H9 (cell line): ENCODE results near the gene HTR3D. TPM values are rescaled to one million over a fixed set of nuclear protein-coding genes. Genes with fewer than 3 reads are reported as not detected.

ENCODE experiments used
- DNase-seq: peaks from one replicate; pipeline ENCODE4 v3.0.0-alpha.2; 2017
- H2AFZ ChIP-seq: one replicate; pipeline ENCODE4 v1.6.1; 2013; ENCODE audit warnings: mild to moderate bottlenecking, low read length, control low read depth, moderate library complexity
- H2AK5ac ChIP-seq: 2 replicates; pipeline ENCODE4 v1.6.1; 2013; ENCODE audit warnings: low read length, control low read depth, mixed read lengths; ENCODE audit not compliant: insufficient read length
- H2BK120ac ChIP-seq: one replicate; pipeline ENCODE4 v1.6.1; 2013; ENCODE audit warnings: low read depth, mild to moderate bottlenecking, low read length, control low read depth, inconsistent platforms; ENCODE audit not compliant: poor library complexity, severe bottlenecking
- H2BK12ac ChIP-seq: 2 replicates; pipeline ENCODE4 v1.6.1; 2013; ENCODE audit warnings: low read length, control low read depth, mixed read lengths, low read depth; ENCODE audit not compliant: insufficient read length
- H2BK15ac ChIP-seq: 2 replicates; pipeline ENCODE4 v1.6.1; 2013; ENCODE audit warnings: low read depth, low read length, control low read depth
- H2BK20ac ChIP-seq: one replicate; pipeline ENCODE4 v1.6.1; 2013; ENCODE audit warnings: low read depth, mild to moderate bottlenecking, low read length, control low read depth, inconsistent platforms; ENCODE audit not compliant: poor library complexity, severe bottlenecking
- H2BK5ac ChIP-seq: 2 replicates; pipeline ENCODE4 v1.6.1; 2013; ENCODE audit warnings: low read length, control low read depth, mixed read lengths; ENCODE audit not compliant: insufficient read length
- H3K14ac ChIP-seq: 2 replicates; pipeline ENCODE4 v1.6.1; 2013; ENCODE audit warnings: low read length, control low read depth; ENCODE audit not compliant: insufficient read depth
- H3K18ac ChIP-seq: 2 replicates; pipeline ENCODE4 v1.6.1; 2013; ENCODE audit warnings: low read depth, mild to moderate bottlenecking, mixed read lengths, low read length, control low read depth; ENCODE audit not compliant: insufficient read length
- H3K23ac ChIP-seq: 2 replicates; pipeline ENCODE4 v1.6.1; 2013; ENCODE audit warnings: low read length, control low read depth, mixed read lengths, low read depth; ENCODE audit not compliant: insufficient read length
- H3K23me2 ChIP-seq: 2 replicates; pipeline ENCODE4 v1.6.1; 2013; ENCODE audit warnings: low read depth, mild to moderate bottlenecking, mixed read lengths, low read length, control low read depth; ENCODE audit not compliant: insufficient read length, poor library complexity, severe bottlenecking
- H3K27ac ChIP-seq: 2 replicates; pipeline ENCODE4 v1.5.1; 2013; ENCODE audit warnings: low read length, control low read depth, mixed read lengths, low read depth; ENCODE audit not compliant: insufficient read length
- H3K27me3 ChIP-seq: 2 replicates; pipeline ENCODE4 v1.6.1; 2013; ENCODE audit warnings: low read length, control low read depth, inconsistent platforms; ENCODE audit not compliant: insufficient read depth
- H3K4ac ChIP-seq: 2 replicates; pipeline ENCODE4 v1.6.1; 2013; ENCODE audit warnings: low read depth, mild to moderate bottlenecking, control low read depth, inconsistent platforms, low read length, moderate library complexity
- H3K4me1 ChIP-seq: 2 replicates; pipeline ENCODE4 v1.6.1; 2013; ENCODE audit warnings: low read length, control low read depth, inconsistent platforms; ENCODE audit not compliant: insufficient read depth
- H3K4me2 ChIP-seq: 2 replicates; pipeline ENCODE4 v1.6.1; 2013; ENCODE audit warnings: low read length, control low read depth, mixed read lengths; ENCODE audit not compliant: insufficient read length, insufficient read depth
- H3K56ac ChIP-seq: 2 replicates; pipeline ENCODE4 v1.6.1; 2013; ENCODE audit warnings: low read depth, mild to moderate bottlenecking, mixed read lengths, low read length, control low read depth; ENCODE audit not compliant: insufficient read length
- H3K79me1 ChIP-seq: 2 replicates; pipeline ENCODE4 v1.6.1; 2013; ENCODE audit warnings: low read depth, mild to moderate bottlenecking, moderate library complexity, low read length, control low read depth, inconsistent platforms; ENCODE audit not compliant: insufficient read depth, poor library complexity, severe bottlenecking
- H3K79me2 ChIP-seq: 2 replicates; pipeline ENCODE4 v1.6.1; 2013; ENCODE audit warnings: low read length, control low read depth, inconsistent platforms; ENCODE audit not compliant: insufficient read depth
- H3K9ac ChIP-seq: 2 replicates; pipeline ENCODE4 v1.6.1; 2013; ENCODE audit warnings: low read length, control low read depth, mixed read lengths; ENCODE audit not compliant: insufficient read length; ENCODE audit errors: extremely low read depth
- H3K9me3 ChIP-seq: one replicate; pipeline ENCODE4 v1.6.1; 2013; ENCODE audit warnings: low read depth, low read length, inconsistent platforms; ENCODE audit not compliant: control insufficient read depth
- H3T11ph ChIP-seq: one replicate; pipeline ENCODE4 v1.6.1; 2013; ENCODE audit warnings: mild to moderate bottlenecking, low read length, control low read depth, inconsistent platforms
- H4K20me1 ChIP-seq: one replicate; pipeline ENCODE4 v1.6.1; 2013; ENCODE audit not compliant: control insufficient read depth, insufficient read length, insufficient read depth
- H4K5ac ChIP-seq: 2 replicates; pipeline ENCODE4 v1.6.1; 2013; ENCODE audit warnings: low read depth, mild to moderate bottlenecking, mixed read lengths, low read length, control low read depth; ENCODE audit not compliant: insufficient read length
- H4K8ac ChIP-seq: replicated peaks from 2 replicates; pipeline ENCODE4 v1.6.1; 2013; ENCODE audit warnings: low read length, control low read depth, mixed read lengths, low read depth; ENCODE audit not compliant: insufficient read length
- H4K91ac ChIP-seq: 2 replicates; pipeline ENCODE4 v1.6.1; 2013; ENCODE audit warnings: low read depth, mild to moderate bottlenecking, moderate library complexity, mixed read lengths, low read length, control low read depth; ENCODE audit not compliant: insufficient read length
- H3K27ac Mint-ChIP-seq, 3 experiments: 2 replicates in 2 of 3; 3 replicates in 1 of 3; pipeline ENCODE4 v1.8.0; 2020 to 2021; ENCODE audit warnings: mixed read lengths in 3 of 3, mild to moderate bottlenecking in 1 of 3, moderate library complexity in 1 of 3
- H3K27me3 Mint-ChIP-seq: 2 replicates; pipeline ENCODE4 v1.8.0; 2021; ENCODE audit warnings: low read depth, mild to moderate bottlenecking, moderate library complexity, mixed read lengths
- H3K36me3 Mint-ChIP-seq, 3 experiments: 2 replicates in 2 of 3; 3 replicates in 1 of 3; pipeline ENCODE4 v1.8.0; 2020 to 2021; ENCODE audit warnings: low read depth in 3 of 3, mixed read lengths in 3 of 3; ENCODE audit not compliant: insufficient read depth in 1 of 3
- H3K4me1 Mint-ChIP-seq, 2 experiments: 2 replicates each; pipeline ENCODE4 v1.8.0; 2020; ENCODE audit warnings: mixed read lengths in 2 of 2
- H3K4me3 Mint-ChIP-seq, 2 experiments: 2 replicates in 1 of 2; 3 replicates in 1 of 2; pipeline ENCODE4 v1.8.0; 2020 to 2021; ENCODE audit warnings: mild to moderate bottlenecking in 2 of 2, mixed read lengths in 2 of 2, moderate library complexity in 1 of 2
- H3K9me3 Mint-ChIP-seq, 2 experiments: 2 replicates in 1 of 2; 3 replicates in 1 of 2; pipeline ENCODE4 v1.8.0; 2020; ENCODE audit warnings: mild to moderate bottlenecking in 2 of 2, mixed read lengths in 2 of 2, moderate library complexity in 1 of 2
- WGBS: extraction: QIAGEN DNeasy Blood & Tissue Kit; methylation state at CpG from one replicate; pipeline ENCODE4 v1.1.7; 2013; ENCODE audit warnings: missing lambda C conversion rate, low lambda C conversion rate, mixed read lengths; ENCODE audit not compliant: insufficient read length; ENCODE audit errors: extremely low coverage; 5-methylcytosine and 5-hydroxymethylcytosine counted together
- total RNA-seq: library from RNA; stranded (reverse); gene quantifications from 2 replicates; pipeline ENCODE4 v1.2.1, GENCODE V29; 2021
- TF ChIP-seq, protein P1 (sequence below): fragments of 200-600 bp; sonication (generic); conservative IDR thresholded peaks from 3 replicates; pipeline ENCODE4 v1.8.0; 2021; ENCODE audit warnings: antibody characterized with exemption, mild to moderate bottlenecking

Gene HTR3D
- total RNA-seq, 1 experiment from 2014 or later: not detected

GRCh38 chr3:184066211-184066610, 34.7 kb downstream of the HTR3D start:
- WGBS: no CpG with 5 or more reads among the region's 2 CpGs
- Histone ChIP-seq H2BK12ac (no peak overlapping the region), H3K23me2 (no peaks in the 10 kb centered on the region), H2AFZ (no peak overlapping the region), H3K79me1 (no peaks in the 10 kb centered on the region), H2AK5ac (no peak overlapping the region), H3K18ac (no peak overlapping the region), H4K5ac (no peak overlapping the region), H3K14ac (no peak overlapping the region), H2BK5ac (no peak overlapping the region), H3K4ac (no peak overlapping the region), H4K8ac (no peak overlapping the region), H4K91ac (no peak overlapping the region), H3K4me2 (no peak overlapping the region), H3K23ac (no peak overlapping the region), H3K27me3 (no peaks in the 10 kb centered on the region), H3K27ac (no peak overlapping the region), H3K79me2 (no peaks in the 10 kb centered on the region), H3K9ac (no peak overlapping the region), H2BK20ac (no peak overlapping the region), H3K9me3 (no peaks in the 10 kb centered on the region), H2BK120ac (no peak overlapping the region), H2BK15ac (no peak overlapping the region), H3K4me1 (no peaks in the 10 kb centered on the region), H3K56ac (no peak overlapping the region), H3T11ph (no peak overlapping the region), H4K20me1 (no peaks in the 10 kb centered on the region)
- Mint-ChIP-seq H3K4me1 (no peaks in the 10 kb centered on the region), H3K9me3 (peaks cover 8 to 9% of the 10 kb centered on the region in 2 experiments), H3K27me3 (0 out of 2 replicates have a peak, but pooled peaks cover 1% of the 10 kb centered on the region), H3K36me3 (peaks cover 2 to 6% (median 2%) of the 10 kb centered on the region in 3 experiments; a peak in 4 of 7 replicates), H3K27ac (no peak overlapping the region), H3K4me3 (no peak overlapping the region)
- no peak for DNase-seq
- TF ChIP-seq, protein P1, sequence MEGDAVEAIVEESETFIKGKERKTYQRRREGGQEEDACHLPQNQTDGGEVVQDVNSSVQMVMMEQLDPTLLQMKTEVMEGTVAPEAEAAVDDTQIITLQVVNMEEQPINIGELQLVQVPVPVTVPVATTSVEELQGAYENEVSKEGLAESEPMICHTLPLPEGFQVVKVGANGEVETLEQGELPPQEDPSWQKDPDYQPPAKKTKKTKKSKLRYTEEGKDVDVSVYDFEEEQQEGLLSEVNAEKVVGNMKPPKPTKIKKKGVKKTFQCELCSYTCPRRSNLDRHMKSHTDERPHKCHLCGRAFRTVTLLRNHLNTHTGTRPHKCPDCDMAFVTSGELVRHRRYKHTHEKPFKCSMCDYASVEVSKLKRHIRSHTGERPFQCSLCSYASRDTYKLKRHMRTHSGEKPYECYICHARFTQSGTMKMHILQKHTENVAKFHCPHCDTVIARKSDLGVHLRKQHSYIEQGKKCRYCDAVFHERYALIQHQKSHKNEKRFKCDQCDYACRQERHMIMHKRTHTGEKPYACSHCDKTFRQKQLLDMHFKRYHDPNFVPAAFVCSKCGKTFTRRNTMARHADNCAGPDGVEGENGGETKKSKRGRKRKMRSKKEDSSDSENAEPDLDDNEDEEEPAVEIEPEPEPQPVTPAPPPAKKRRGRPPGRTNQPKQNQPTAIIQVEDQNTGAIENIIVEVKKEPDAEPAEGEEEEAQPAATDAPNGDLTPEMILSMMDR: no peak
